Loucy (cell line): ENCODE measurements around the gene CATSPERD.

Experiments
- H2AFZ ChIP-seq: fragments of 200-600 bp; sonication (generic); 2 replicates; pipeline ENCODE4 v1.6.0; 2016; ENCODE audit warnings: antibody characterized with exemption, mild to moderate bottlenecking, low read length, moderate library complexity
- H3F3A ChIP-seq: fragments of 200-600 bp; 2 replicates; pipeline ENCODE4 v1.6.0; 2016; ENCODE audit warnings: antibody characterized with exemption, low read depth, mild to moderate bottlenecking
- H3K27me3 ChIP-seq: fragments of 200-600 bp; sonication (generic); 2 replicates; pipeline ENCODE4 v1.6.1; 2014; ENCODE audit warnings: low read length, mild to moderate bottlenecking; ENCODE audit not compliant: insufficient read depth, poor library complexity, severe bottlenecking
- H3K36me3 ChIP-seq: fragments of 200-600 bp; sonication (generic); 2 replicates; pipeline ENCODE4 v1.6.1; 2016; ENCODE audit warnings: low read length; ENCODE audit not compliant: insufficient read depth
- H3K4me1 ChIP-seq: fragments of 200-600 bp; sonication (generic); 2 replicates; pipeline ENCODE4 v1.5.1; 2014; ENCODE audit warnings: low read length, mild to moderate bottlenecking; ENCODE audit not compliant: insufficient read depth, poor library complexity, severe bottlenecking
- H3K4me2 ChIP-seq: fragments of 200-600 bp; sonication (generic); 2 replicates; pipeline ENCODE4 v1.6.0; 2014; ENCODE audit warnings: antibody characterized with exemption, low read length, low read depth, mild to moderate bottlenecking; ENCODE audit not compliant: poor library complexity, severe bottlenecking
- H3K4me3 ChIP-seq: fragments of 200-600 bp; sonication (generic); 2 replicates; pipeline ENCODE4 v1.5.1; 2014; ENCODE audit warnings: low read length, mild to moderate bottlenecking, mixed read lengths; ENCODE audit not compliant: poor library complexity, severe bottlenecking
- H3K79me2 ChIP-seq: fragments of 200-600 bp; sonication (generic); 2 replicates; pipeline ENCODE4 v1.6.1; 2014; ENCODE audit warnings: low read length; ENCODE audit not compliant: insufficient read depth
- H3K9ac ChIP-seq: fragments of 200-600 bp; sonication (generic); 2 replicates; pipeline ENCODE4 v1.6.0; 2014; ENCODE audit warnings: mild to moderate bottlenecking, low read depth, low read length, moderate library complexity; ENCODE audit not compliant: poor library complexity, severe bottlenecking
- H3K9me2 ChIP-seq: fragments of 200-600 bp; sonication (generic); replicated peaks from 2 replicates; pipeline ENCODE4 v1.6.1; 2016; ENCODE audit warnings: low read depth, low read length, mixed read lengths
- H3K9me3 ChIP-seq: fragments of 200-600 bp; sonication (generic); 2 replicates; pipeline ENCODE4 v1.6.1; 2014; ENCODE audit warnings: mild to moderate bottlenecking, antibody characterized with exemption, low read length, low read depth; ENCODE audit not compliant: insufficient read depth
- H4K20me1 ChIP-seq: fragments of 200-600 bp; sonication (generic); 2 replicates; pipeline ENCODE4 v1.6.0; 2014; ENCODE audit warnings: antibody characterized with exemption, low read length, mild to moderate bottlenecking; ENCODE audit not compliant: insufficient read depth, poor library complexity, severe bottlenecking
- EZH2phosphoT487 ChIP-seq: fragments of 200-600 bp; IDR thresholded peaks from 2 replicates; pipeline ENCODE4 v1.6.1; 2018; ENCODE audit warnings: antibody characterized with exemption, mild to moderate bottlenecking, moderate library complexity, borderline replicate concordance
- TF ChIP-seq, protein P1 (sequence below): fragments of 200-600 bp; sonication (generic); conservative IDR thresholded peaks from 2 replicates; pipeline ENCODE4 v1.5.1; 2014; ENCODE audit warnings: mild to moderate bottlenecking, antibody characterized with exemption, low read length

The CATSPERD gene

DNA sequence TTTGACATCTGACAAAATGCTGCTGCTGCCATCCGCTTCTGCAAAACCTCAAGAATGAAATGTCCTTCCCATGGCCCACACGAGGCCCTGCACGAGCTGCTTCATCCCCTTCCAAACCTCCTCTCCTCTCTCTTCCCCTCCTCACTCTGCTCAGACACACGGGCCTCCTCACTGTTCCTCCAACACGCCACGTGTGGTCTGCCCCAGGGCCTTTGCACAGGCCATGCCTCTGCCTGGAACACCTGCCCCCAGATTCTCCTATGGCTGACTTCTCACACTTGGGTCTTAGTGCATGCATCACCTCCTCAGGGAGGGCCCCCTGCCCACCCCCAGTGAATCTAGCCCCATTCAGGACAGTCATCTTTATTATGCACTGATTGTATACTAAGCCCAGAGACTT lies 100.3 kb downstream of the CATSPERD start:
- H3K9ac ChIP-seq = no peak overlapping the region
- H3K4me1 ChIP-seq = no peaks in the 10 kb centered on the region
- H3K9me2 ChIP-seq = no peaks in the 10 kb centered on the region
- H3F3A ChIP-seq = no peaks in the 10 kb centered on the region
- no peak for TF ChIP-seq EZH2phosphoT487
- TF ChIP-seq, protein P1, sequence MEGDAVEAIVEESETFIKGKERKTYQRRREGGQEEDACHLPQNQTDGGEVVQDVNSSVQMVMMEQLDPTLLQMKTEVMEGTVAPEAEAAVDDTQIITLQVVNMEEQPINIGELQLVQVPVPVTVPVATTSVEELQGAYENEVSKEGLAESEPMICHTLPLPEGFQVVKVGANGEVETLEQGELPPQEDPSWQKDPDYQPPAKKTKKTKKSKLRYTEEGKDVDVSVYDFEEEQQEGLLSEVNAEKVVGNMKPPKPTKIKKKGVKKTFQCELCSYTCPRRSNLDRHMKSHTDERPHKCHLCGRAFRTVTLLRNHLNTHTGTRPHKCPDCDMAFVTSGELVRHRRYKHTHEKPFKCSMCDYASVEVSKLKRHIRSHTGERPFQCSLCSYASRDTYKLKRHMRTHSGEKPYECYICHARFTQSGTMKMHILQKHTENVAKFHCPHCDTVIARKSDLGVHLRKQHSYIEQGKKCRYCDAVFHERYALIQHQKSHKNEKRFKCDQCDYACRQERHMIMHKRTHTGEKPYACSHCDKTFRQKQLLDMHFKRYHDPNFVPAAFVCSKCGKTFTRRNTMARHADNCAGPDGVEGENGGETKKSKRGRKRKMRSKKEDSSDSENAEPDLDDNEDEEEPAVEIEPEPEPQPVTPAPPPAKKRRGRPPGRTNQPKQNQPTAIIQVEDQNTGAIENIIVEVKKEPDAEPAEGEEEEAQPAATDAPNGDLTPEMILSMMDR = no peak
- H3K79me2 ChIP-seq = no peaks in the 10 kb centered on the region
- no peaks in the 10 kb centered on the region for H3K36me3 ChIP-seq
- H3K4me2 ChIP-seq = no peak overlapping the region
- H2AFZ ChIP-seq = no peak overlapping the region
- no peaks in the 10 kb centered on the region for H4K20me1 ChIP-seq
- no peaks in the 10 kb centered on the region for H3K27me3 ChIP-seq
- no peak overlapping the region for H3K4me3 ChIP-seq
- no peaks in the 10 kb centered on the region for H3K9me3 ChIP-seq

DNA sequence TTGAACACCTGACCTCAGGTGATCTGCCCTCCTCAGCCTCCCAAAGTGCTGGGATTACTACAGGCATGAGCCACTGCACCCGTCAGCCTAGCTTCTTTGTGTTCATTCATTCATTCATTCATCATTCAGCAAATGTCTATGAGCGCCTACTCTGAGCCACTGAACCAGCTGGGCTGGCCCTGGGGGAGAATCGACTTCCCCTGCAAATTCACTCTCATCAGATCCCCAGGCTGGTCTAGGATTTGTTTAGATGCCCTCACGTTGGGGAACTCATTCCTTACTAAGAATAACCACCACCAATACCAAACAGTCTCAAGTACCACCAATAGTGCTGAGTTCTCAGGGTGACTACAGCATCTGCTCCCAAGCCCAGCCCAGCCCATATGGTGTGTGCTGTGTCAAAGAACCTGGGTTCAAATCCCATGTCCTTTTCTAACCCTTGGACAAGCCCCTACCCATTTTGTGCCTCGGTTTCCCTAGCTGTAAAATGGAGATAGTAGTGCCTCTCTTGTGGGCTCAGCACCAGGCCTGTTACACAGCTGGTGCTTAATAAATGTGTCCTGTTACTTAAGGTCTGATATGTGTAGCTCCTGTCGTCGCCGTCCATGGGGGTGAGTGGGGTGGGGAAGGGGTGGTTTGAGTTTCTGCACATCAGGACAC lies 101.2 kb downstream of the CATSPERD start:
- Histone ChIP-seq H2AFZ (no peak overlapping the region), H3K36me3 (no peaks in the 10 kb centered on the region), H3K9me3 (no peaks in the 10 kb centered on the region), H3K27me3 (no peaks in the 10 kb centered on the region), H3K79me2 (no peaks in the 10 kb centered on the region), H4K20me1 (no peaks in the 10 kb centered on the region), H3K9me2 (no peaks in the 10 kb centered on the region), H3K4me3 (no peak overlapping the region), H3K4me1 (peaks cover 5% of the 10 kb centered on the region), H3K4me2 (no peak overlapping the region), H3F3A (no peaks in the 10 kb centered on the region), H3K9ac (no peak overlapping the region)
- TF ChIP-seq, protein P1 = no peak
- TF ChIP-seq EZH2phosphoT487 = no peak

DNA sequence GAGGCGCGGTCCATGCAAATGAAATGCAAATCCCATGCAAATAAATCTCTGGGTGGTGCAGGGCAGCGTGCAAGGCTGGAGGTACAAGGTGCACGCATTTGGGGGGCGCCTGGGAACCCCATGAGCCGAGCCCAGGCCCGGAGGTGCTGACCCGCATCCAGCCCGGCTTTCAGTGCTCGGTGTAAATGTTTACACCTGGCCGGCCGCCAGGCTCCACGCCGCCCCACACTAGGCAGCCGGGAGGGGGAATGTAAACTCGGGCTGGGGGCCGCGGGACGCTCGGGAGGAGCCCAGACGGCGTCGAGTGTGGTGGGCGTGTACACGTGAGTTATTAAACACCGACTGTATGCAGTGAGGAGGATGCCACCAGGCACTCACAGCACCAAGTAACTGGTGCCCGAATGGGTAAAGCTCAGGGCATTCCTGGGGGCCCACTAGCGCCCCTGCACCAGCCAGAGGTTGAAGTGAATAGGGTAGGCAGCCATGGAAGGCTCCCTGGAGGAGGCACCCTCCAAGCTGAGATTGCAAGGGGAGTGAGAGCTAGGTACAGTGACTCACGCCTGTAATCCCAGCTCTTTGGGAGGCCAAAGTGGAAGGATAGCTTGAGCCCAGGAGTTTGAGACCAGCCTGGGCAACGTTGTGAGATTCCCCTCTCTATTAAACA lies 101.9 kb downstream of the CATSPERD start:
- no peak overlapping the region for H3K9ac ChIP-seq
- no peaks in the 10 kb centered on the region for H3K27me3 ChIP-seq
- no peaks in the 10 kb centered on the region for H3K36me3 ChIP-seq
- H3K9me2 ChIP-seq = no peaks in the 10 kb centered on the region
- H2AFZ ChIP-seq = no peak overlapping the region
- H3K4me3 ChIP-seq = no peak overlapping the region
- no peaks in the 10 kb centered on the region for H3K9me3 ChIP-seq
- TF ChIP-seq, protein P1 = no peak
- TF ChIP-seq EZH2phosphoT487 = no peak
- H3F3A ChIP-seq = no peaks in the 10 kb centered on the region
- peaks cover 10% of the 10 kb centered on the region for H3K4me1 ChIP-seq
- no peaks in the 10 kb centered on the region for H3K79me2 ChIP-seq
- H3K4me2 ChIP-seq = no peak overlapping the region
- no peaks in the 10 kb centered on the region for H4K20me1 ChIP-seq
